GM21423 (cell line): ENCODE results near the gene SLC46A1.

Experiments
- ATAC-seq: cut with Tn5 transposase; IDR thresholded peaks from one replicate; pipeline ENCODE4 v1.9.1; 2021; ENCODE audit warnings: mild to moderate bottlenecking, moderate library complexity; ENCODE audit not compliant: unreplicated experiment

The SLC46A1 gene

GRCh38 chr17:28363776-28364650 is 42.0 kb downstream of the SLC46A1 start:
- no peak for ATAC-seq

- no peak for ATAC-seq
Measured at GRCh38 chr17:28363186-28363585, 42.8 kb downstream of the SLC46A1 start.

GRCh38 chr17:28357901-28358197 is 48.2 kb downstream of the SLC46A1 start:
- ATAC-seq = no peak

- ATAC-seq = peak; percentile 96
Measured at GRCh38 chr17:28357061-28357900, 48.7 kb downstream of the SLC46A1 start, which contains the start of gene POLDIP2. TSS of gene POLDIP2 (minus strand) at chr17:28357527. CDS start at chr17:28357448, 79 bp downstream.

GRCh38 chr17:28350271-28350670 is 55.7 kb downstream of the SLC46A1 start:
- no peak for ATAC-seq

GRCh38 chr17:28348979-28349378 is 57.0 kb downstream of the SLC46A1 start:
- no peak for ATAC-seq

- no peak for ATAC-seq
Measured at GRCh38 chr17:28347261-28347891, 58.6 kb downstream of the SLC46A1 start.

GRCh38 chr17:28346746-28347246 is 59.2 kb downstream of the SLC46A1 start:
- ATAC-seq = no peak

GRCh38 chr17:28346199-28346580 is 59.8 kb downstream of the SLC46A1 start:
- ATAC-seq = no peak

GRCh38 chr17:28345419-28346198 is 60.4 kb downstream of the SLC46A1 start:
- ATAC-seq = no peak
